GM12878 (cell line): Measurements from ENCODE around the gene TPSB2.

ENCODE experiments used
- EGR1 ChIP-seq, 2 experiments: IDR thresholded peaks; 1 replicate in 1 of 2; 2 replicates in 1 of 2; pipeline ENCODE4 v1.6.1; 2011 to 2012; ENCODE audit warnings: low read depth in 2 of 2, low read length in 2 of 2, borderline replicate concordance in 1 of 2, mild to moderate bottlenecking in 1 of 2, moderate library complexity in 1 of 2
- POLR2A ChIP-seq: IDR thresholded peaks from 2 replicates; pipeline ENCODE4 v1.6.1; 2011; ENCODE audit warnings: low read depth, mild to moderate bottlenecking, low read length
- POLR2AphosphoS2 ChIP-seq: IDR thresholded peaks from 2 replicates; pipeline ENCODE4 v1.6.1; 2011; ENCODE audit warnings: low read depth, mild to moderate bottlenecking, low read length, improper control_type of control experiment, moderate library complexity
- RBBP5 ChIP-seq: fragments of 200-600 bp; sonication (generic); conservative IDR thresholded peaks from 2 replicates; pipeline ENCODE4 v1.6.1; 2016
- STAT3 ChIP-seq: IDR thresholded peaks from 2 replicates; pipeline ENCODE4 v1.6.1; 2011; ENCODE audit warnings: low read depth, low read length, improper control_type of control experiment
- YY1 ChIP-seq: IDR thresholded peaks from 2 replicates; pipeline ENCODE4 v1.6.1; 2011; ENCODE audit warnings: low read depth, mild to moderate bottlenecking, low read length
- ZSCAN29 ChIP-seq: fragments of 450-650 bp; IDR thresholded peaks from 2 replicates; pipeline ENCODE4 v1.6.1; 2017; ENCODE audit warnings: mild to moderate bottlenecking, moderate library complexity
- TF ChIP-seq, protein P1 (sequence below), 3 experiments: IDR thresholded peaks in 2 of 3; conservative IDR thresholded peaks in 1 of 3; 2 replicates each; pipeline ENCODE4 v1.5.1; 2011; ENCODE audit warnings: low read depth in 3 of 3, low read length in 3 of 3, mild to moderate bottlenecking in 3 of 3, control low read depth in 2 of 3, moderate library complexity in 2 of 3, inconsistent platforms in 1 of 3, mixed read lengths in 1 of 3; ENCODE audit not compliant: control insufficient read depth in 2 of 3, insufficient read depth in 1 of 3; ENCODE audit errors: extremely low read depth in 1 of 3
- TF ChIP-seq, protein P2 (sequence below): fragments of 450-650 bp; formaldehyde crosslinking; IDR thresholded peaks from 2 replicates; pipeline ENCODE4 v1.5.0; 2022; ENCODE audit warnings: mild to moderate bottlenecking, missing genetic modification characterization

DNA sequence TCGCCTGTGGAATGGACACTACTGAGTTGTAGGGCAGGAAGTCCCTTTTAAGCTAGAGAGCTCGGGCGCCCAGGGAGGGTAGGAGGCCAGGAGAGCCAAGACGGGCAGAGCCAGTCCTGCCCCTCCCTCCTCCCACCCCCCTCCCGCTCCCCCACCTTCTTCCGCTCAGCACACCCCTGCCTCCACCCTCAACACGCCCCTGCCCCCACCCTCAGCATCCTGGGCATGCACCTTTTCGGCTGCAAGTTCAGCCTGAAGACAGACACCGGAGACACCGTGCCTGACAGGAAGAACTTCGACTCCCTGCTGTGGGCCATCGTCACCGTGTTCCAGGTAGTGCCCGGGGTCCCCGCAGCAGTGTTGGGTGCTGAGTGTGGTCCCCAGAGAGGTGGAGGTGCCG, 23.2 kb downstream of the TPSB2 start:
- TF ChIP-seq, protein P1, sequence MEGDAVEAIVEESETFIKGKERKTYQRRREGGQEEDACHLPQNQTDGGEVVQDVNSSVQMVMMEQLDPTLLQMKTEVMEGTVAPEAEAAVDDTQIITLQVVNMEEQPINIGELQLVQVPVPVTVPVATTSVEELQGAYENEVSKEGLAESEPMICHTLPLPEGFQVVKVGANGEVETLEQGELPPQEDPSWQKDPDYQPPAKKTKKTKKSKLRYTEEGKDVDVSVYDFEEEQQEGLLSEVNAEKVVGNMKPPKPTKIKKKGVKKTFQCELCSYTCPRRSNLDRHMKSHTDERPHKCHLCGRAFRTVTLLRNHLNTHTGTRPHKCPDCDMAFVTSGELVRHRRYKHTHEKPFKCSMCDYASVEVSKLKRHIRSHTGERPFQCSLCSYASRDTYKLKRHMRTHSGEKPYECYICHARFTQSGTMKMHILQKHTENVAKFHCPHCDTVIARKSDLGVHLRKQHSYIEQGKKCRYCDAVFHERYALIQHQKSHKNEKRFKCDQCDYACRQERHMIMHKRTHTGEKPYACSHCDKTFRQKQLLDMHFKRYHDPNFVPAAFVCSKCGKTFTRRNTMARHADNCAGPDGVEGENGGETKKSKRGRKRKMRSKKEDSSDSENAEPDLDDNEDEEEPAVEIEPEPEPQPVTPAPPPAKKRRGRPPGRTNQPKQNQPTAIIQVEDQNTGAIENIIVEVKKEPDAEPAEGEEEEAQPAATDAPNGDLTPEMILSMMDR (IDR thresholded peaks at IDR 0.05 in 2 of 3, conservative IDR thresholded peaks at IDR 0.05 in 1 of 3; ENCODE audit: control insufficient read depth in 2 of 3, extremely low read depth in 1 of 3, insufficient read depth in 1 of 3, low read depth in 3 of 3, low read length in 3 of 3), result no peak
- TF ChIP-seq YY1, result no peak
- no peak for TF ChIP-seq EGR1 (IDR thresholded peaks at IDR 0.05; ENCODE audit: borderline replicate concordance in 1 of 2, low read depth in 2 of 2, low read length in 2 of 2)
- no peak for TF ChIP-seq RBBP5
- TF ChIP-seq POLR2AphosphoS2, result no peak
- TF ChIP-seq POLR2A, result no peak; the same call in 1 of the 2 replicates
- TF ChIP-seq ZSCAN29, result no peak
- TF ChIP-seq STAT3, result no peak
- TF ChIP-seq, protein P2, sequence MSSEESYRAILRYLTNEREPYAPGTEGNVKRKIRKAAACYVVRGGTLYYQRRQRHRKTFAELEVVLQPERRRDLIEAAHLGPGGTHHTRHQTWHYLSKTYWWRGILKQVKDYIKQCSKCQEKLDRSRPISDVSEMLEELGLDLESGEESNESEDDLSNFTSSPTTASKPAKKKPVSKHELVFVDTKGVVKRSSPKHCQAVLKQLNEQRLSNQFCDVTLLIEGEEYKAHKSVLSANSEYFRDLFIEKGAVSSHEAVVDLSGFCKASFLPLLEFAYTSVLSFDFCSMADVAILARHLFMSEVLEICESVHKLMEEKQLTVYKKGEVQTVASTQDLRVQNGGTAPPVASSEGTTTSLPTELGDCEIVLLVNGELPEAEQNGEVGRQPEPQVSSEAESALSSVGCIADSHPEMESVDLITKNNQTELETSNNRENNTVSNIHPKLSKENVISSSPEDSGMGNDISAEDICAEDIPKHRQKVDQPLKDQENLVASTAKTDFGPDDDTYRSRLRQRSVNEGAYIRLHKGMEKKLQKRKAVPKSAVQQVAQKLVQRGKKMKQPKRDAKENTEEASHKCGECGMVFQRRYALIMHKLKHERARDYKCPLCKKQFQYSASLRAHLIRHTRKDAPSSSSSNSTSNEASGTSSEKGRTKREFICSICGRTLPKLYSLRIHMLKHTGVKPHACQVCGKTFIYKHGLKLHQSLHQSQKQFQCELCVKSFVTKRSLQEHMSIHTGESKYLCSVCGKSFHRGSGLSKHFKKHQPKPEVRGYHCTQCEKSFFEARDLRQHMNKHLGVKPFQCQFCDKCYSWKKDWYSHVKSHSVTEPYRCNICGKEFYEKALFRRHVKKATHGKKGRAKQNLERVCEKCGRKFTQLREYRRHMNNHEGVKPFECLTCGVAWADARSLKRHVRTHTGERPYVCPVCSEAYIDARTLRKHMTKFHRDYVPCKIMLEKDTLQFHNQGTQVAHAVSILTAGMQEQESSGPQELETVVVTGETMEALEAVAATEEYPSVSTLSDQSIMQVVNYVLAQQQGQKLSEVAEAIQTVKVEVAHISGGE (CRISPR knock-in tag), result no peak
